ENCODE data around the gene GTF2H4. TPM values are rescaled to one million over a fixed set of nuclear protein-coding genes. Genes with fewer than 3 reads are reported as not detected.

Gene GTF2H4
- total and polyA plus RNA-seq, 10 of the 15 experiments (the other 5 are each of a cell fraction or from before 2014, with no cell fraction given), result 1.1 to 43.8 (median 18.9) TPM

GRCh38 chr6:30875244-30876038 lies 32.6 kb upstream of the GTF2H4 start (continued):
- TF ChIP-seq E2F4 (IDR thresholded peaks at IDR 0.05; ENCODE audit: low read depth, low read length), result no peak
- no peak for TF ChIP-seq CHD4 (IDR thresholded peaks at IDR 0.05)
- TF ChIP-seq HDAC6 (IDR thresholded peaks at IDR 0.05; ENCODE audit: unreplicated experiment), result no peak

- Histone ChIP-seq H3K9ac (ENCODE audit: control insufficient read depth, insufficient read depth, low read length) (no peak overlapping the region), H3K4me3 (no peak overlapping the region), H3K27ac (ENCODE audit: control insufficient read depth, insufficient read depth) (peak overlapping the region; percentile 14; the same call in 1 of the 2 replicates), H3K4me1 (ENCODE audit: control insufficient read depth, insufficient read depth, low read length) (peaks cover 15% of the 10 kb centered on the region), H3K27me3 (replicated peaks in 1 of 2; ENCODE audit: control insufficient read depth in 2 of 2, insufficient read depth in 2 of 2, low read length in 1 of 2) (no peaks in the 10 kb centered on the region), H3K79me2 (ENCODE audit: control insufficient read depth, insufficient read depth, low read length) (no peaks in the 10 kb centered on the region), H3K36me3 (ENCODE audit: control insufficient read depth in 2 of 2, insufficient read depth in 2 of 2, low read length in 1 of 2) (no peaks in the 10 kb centered on the region), H3K4me2 (ENCODE audit: control insufficient read depth, insufficient read depth) (no peak overlapping the region), H2AFZ (ENCODE audit: control insufficient read depth, low read depth, low read length) (peak overlapping the region; percentile 1), H3K9me3 (replicated peaks; ENCODE audit: control insufficient read depth, insufficient read depth, low read length) (peaks cover 8% of the 10 kb centered on the region; the same call in 2 of the 3 replicates), H4K20me1 (ENCODE audit: control insufficient read depth, insufficient read depth) (no peaks in the 10 kb centered on the region)
- no TSS peak for BruUV-seq (replicated peaks)
- FAIRE-seq, result no peak
- POLR2A ChIA-PET, result interaction anchor here (0.6 to 1.5 kb wide), 3 partner anchors 19 to 194 kb away, joined by 3 to 6 read pairs (median 3); no protein-coding TSS in a partner anchor
- no peak for ATAC-seq
- TF ChIP-seq IKZF1 (conservative IDR thresholded peaks at IDR 0.05) (no peak), TAF1 (IDR thresholded peaks at IDR 0.05; ENCODE audit: borderline replicate concordance, low read depth, low read length) (no peak), MEF2B (IDR thresholded peaks at IDR 0.05; ENCODE audit: partially characterized antibody, poor library complexity, severe bottlenecking) (peak; percentile 11), MEF2A (IDR thresholded peaks at IDR 0.05; ENCODE audit: insufficient read depth, low read depth, low read length) (0 out of 2 replicates have a peak, but pooled peaks have one; percentile 26), YBX1 (IDR thresholded peaks at IDR 0.05) (no peak), ZBTB4 (CRISPR knock-in tag; IDR thresholded peaks at IDR 0.05) (no peak), IKZF2 (IDR thresholded peaks at IDR 0.05) (0 out of 4 replicates have a peak, but pooled peaks of 1 of the 2 experiments have one; percentile 23)
- in situ Hi-C loops (cut with MboI), result loop anchor here (5.0 kb wide), 1 partner anchor 54 kb away; no protein-coding TSS in a partner anchor
- SMC1A ChIA-PET (ENCODE audit: uncharacterized antibody, unreplicated experiment), result interaction anchor here (0.7 to 6.1 kb wide), 12 partner anchors 35 to 211 kb away, joined by 3 to 72 read pairs (median 6); partner anchors contain the start of genes IER3 and VARS2
- intact Hi-C loops (cut with micrococcal nuclease; ENCODE audit: unreplicated experiment), result loop anchor here (2.0 to 5.0 kb wide), 2 partner anchors 139 to 194 kb away; no protein-coding TSS in a partner anchor
- CTCF ChIA-PET, result interaction anchor here (0.6 to 5.0 kb wide), 12 partner anchors 14 to 319 kb away, joined by 3 to 90 read pairs (median 7); partner anchors contain the start of gene VARS2
- RAD21 ChIA-PET (ENCODE audit: unreplicated experiment), result interaction anchor here (1.0 to 10.7 kb wide), 7 partner anchors 25 to 145 kb away, joined by 3 to 144 read pairs (median 9); partner anchors contain the start of genes FLOT1 and VARS2
- no peak for DNase-seq (ENCODE audit: low read depth, low spot score)
- WGBS (ENCODE audit: insufficient coverage, insufficient replicate concordance, low lambda C conversion rate, missing lambda C conversion rate), result 58% methylated on average over 4 of the region's 4 CpGs
Measured at GRCh38 chr6:30876039-30876730, 31.8 kb upstream of the GTF2H4 start.
